Measurements from ENCODE around the gene VARS2. TPM values are rescaled to one million over a fixed set of nuclear protein-coding genes. Genes with fewer than 3 reads are reported as not detected.
"Not testable (repeated sequence)": the region's sequence is repeated elsewhere in the genome, so short reads cannot be mapped to it uniquely, and the experiment has no call there.

Gene VARS2
- total RNA-seq, 1 donor from 2014 or later = 20.0 TPM

- Mint-ChIP-seq H3K36me3 (ENCODE audit: low read depth, unreplicated experiment) (peaks cover 20% of the 10 kb centered on the region), H3K27me3 (ENCODE audit: unreplicated experiment) (peaks cover 1% of the 10 kb centered on the region), H3K9me3 (ENCODE audit: unreplicated experiment) (no peaks in the 10 kb centered on the region), H3K4me1 (ENCODE audit: unreplicated experiment) (peaks cover 11% of the 10 kb centered on the region), H3K4me3 (ENCODE audit: unreplicated experiment) (peak overlapping the region; percentile 98), H3K27ac (ENCODE audit: unreplicated experiment) (no peak overlapping the region)
- no peak for DNase-seq (ENCODE audit: low spot score)
- no peak for TF ChIP-seq CTCF (IDR thresholded peaks at IDR 0.05; ENCODE audit: unreplicated experiment)
Measured at GRCh38 chr6:30908700-30909099, 5.3 kb upstream of the VARS2 start.

- H3K27me3 Mint-ChIP-seq (ENCODE audit: unreplicated experiment); H3K9me3 Mint-ChIP-seq (ENCODE audit: unreplicated experiment); H3K27ac Mint-ChIP-seq (ENCODE audit: unreplicated experiment); DNase-seq (ENCODE audit: low spot score); H3K4me3 Mint-ChIP-seq (ENCODE audit: unreplicated experiment): not testable (repeated sequence)
- Mint-ChIP-seq H3K4me1 (ENCODE audit: unreplicated experiment) (peaks cover 12% of the 10 kb centered on the region), H3K36me3 (ENCODE audit: low read depth, unreplicated experiment) (peaks cover 20% of the 10 kb centered on the region)
Measured at GRCh38 chr6:30910473-30910872, 3.6 kb upstream of the VARS2 start.

- H3K27ac Mint-ChIP-seq (ENCODE audit: unreplicated experiment) = no peak overlapping the region
- peaks cover 20% of the 10 kb centered on the region for H3K36me3 Mint-ChIP-seq (ENCODE audit: low read depth, unreplicated experiment)
- H3K4me1 Mint-ChIP-seq (ENCODE audit: unreplicated experiment) = peaks cover 14% of the 10 kb centered on the region
- H3K4me3 Mint-ChIP-seq (ENCODE audit: unreplicated experiment) = no peak overlapping the region
- H3K9me3 Mint-ChIP-seq (ENCODE audit: unreplicated experiment) = no peaks in the 10 kb centered on the region
- peaks cover 1% of the 10 kb centered on the region for H3K27me3 Mint-ChIP-seq (ENCODE audit: unreplicated experiment)
- no peak for DNase-seq (ENCODE audit: low spot score)
- no peak for TF ChIP-seq CTCF (IDR thresholded peaks at IDR 0.05; ENCODE audit: unreplicated experiment)
Measured at GRCh38 chr6:30912746-30913520, 1.1 kb upstream of the VARS2 start.

- Mint-ChIP-seq H3K27ac (ENCODE audit: unreplicated experiment) (no peak overlapping the region), H3K4me3 (ENCODE audit: unreplicated experiment) (no peak overlapping the region), H3K4me1 (ENCODE audit: unreplicated experiment) (peaks cover 8% of the 10 kb centered on the region), H3K27me3 (ENCODE audit: unreplicated experiment) (peaks cover 3% of the 10 kb centered on the region), H3K36me3 (ENCODE audit: low read depth, unreplicated experiment) (peaks cover 20% of the 10 kb centered on the region), H3K9me3 (ENCODE audit: unreplicated experiment) (no peaks in the 10 kb centered on the region)
- no peak for TF ChIP-seq CTCF (IDR thresholded peaks at IDR 0.05; ENCODE audit: unreplicated experiment)
- DNase-seq (ENCODE audit: low spot score) = no peak
Measured at GRCh38 chr6:30913721-30914075, 340 bp upstream of the VARS2 start.

- H3K27ac Mint-ChIP-seq (ENCODE audit: unreplicated experiment) = no peak overlapping the region
- H3K27me3 Mint-ChIP-seq (ENCODE audit: unreplicated experiment) = peaks cover 3% of the 10 kb centered on the region
- peaks cover 4% of the 10 kb centered on the region for H3K4me1 Mint-ChIP-seq (ENCODE audit: unreplicated experiment)
- DNase-seq (ENCODE audit: low spot score) = no peak
- no peaks in the 10 kb centered on the region for H3K9me3 Mint-ChIP-seq (ENCODE audit: unreplicated experiment)
- H3K36me3 Mint-ChIP-seq (ENCODE audit: low read depth, unreplicated experiment) = peaks cover 23% of the 10 kb centered on the region
- no peak for TF ChIP-seq CTCF (IDR thresholded peaks at IDR 0.05; ENCODE audit: unreplicated experiment)
- peak overlapping the region; percentile 76 for H3K4me3 Mint-ChIP-seq (ENCODE audit: unreplicated experiment)
Measured at GRCh38 chr6:30914854-30915590, 984 bp downstream of the VARS2 start.
